ENCODE results near the gene ABCA3.

DNA sequence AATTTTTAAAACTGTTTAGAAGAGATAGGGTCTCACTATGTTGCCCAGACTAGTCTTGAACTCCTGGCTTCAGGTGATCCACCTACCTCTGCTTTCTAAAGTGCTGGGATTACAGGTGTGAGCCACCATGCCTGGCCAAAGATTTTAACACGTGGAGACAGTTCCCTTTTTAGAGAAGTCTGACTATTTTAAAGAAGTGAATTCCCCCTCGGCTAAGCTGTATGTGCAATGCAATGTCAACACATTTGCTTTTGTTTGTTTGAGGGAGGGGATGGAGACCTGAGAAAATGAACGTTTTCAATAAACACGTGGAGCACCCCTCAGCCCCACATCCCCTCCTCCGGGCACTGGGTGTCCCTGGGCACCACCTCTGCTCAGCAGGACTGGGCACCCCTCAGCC lies 58.3 kb downstream of the ABCA3 start:
- TF ChIP-seq CTCF (conservative IDR thresholded peaks at IDR 0.05 in 1 of 2, IDR thresholded peaks at IDR 0.05 in 1 of 2; ENCODE audit: low read depth in 1 of 2, low read length in 2 of 2) = no peak
- TF ChIP-seq EZH2 (IDR thresholded peaks at IDR 0.05; ENCODE audit: low read length, missing control alignments) = no peak

Measured in fibroblast of lung (primary cell).